Aorta (tissue), 5 donors: ENCODE results near the gene KLHL15. TPM values are rescaled to one million over a fixed set of nuclear protein-coding genes. Genes with fewer than 3 reads are reported as not detected.

Experiments used
- ATAC-seq: fragments of 200-7000 bp; cut with Tn5 transposase; one replicate; pipeline ENCODE4 v1.9.1; 2022; ENCODE audit warnings: moderate library complexity; ENCODE audit not compliant: low FRiP score
- DNase-seq, 2 donors: peaks; one replicate each; pipeline ENCODE4 v3.0.0-alpha.2; 2020
- H3K27ac ChIP-seq, 2 donors: one replicate each; pipeline ENCODE4 v1.5.1; 2013; ENCODE audit warnings: low read length in 2 of 2, mild to moderate bottlenecking in 2 of 2, moderate library complexity in 2 of 2, control low read depth in 1 of 2, inconsistent platforms in 1 of 2, low read depth in 1 of 2
- H3K27me3 ChIP-seq, 2 donors: one replicate each; pipeline ENCODE4 v1.6.1; 2013; ENCODE audit warnings: control low read depth in 1 of 2, low read length in 1 of 2, mild to moderate bottlenecking in 1 of 2, moderate library complexity in 1 of 2; ENCODE audit not compliant: insufficient read depth in 2 of 2, control insufficient read depth in 1 of 2
- H3K36me3 ChIP-seq, 2 donors: one replicate each; pipeline ENCODE4 v1.6.1; 2013; ENCODE audit warnings: control low read depth in 1 of 2, low read length in 1 of 2, mild to moderate bottlenecking in 1 of 2; ENCODE audit not compliant: insufficient read depth in 2 of 2, control insufficient read depth in 1 of 2
- H3K4me1 ChIP-seq, 2 donors: one replicate each; pipeline ENCODE4 v1.6.1; 2013; ENCODE audit warnings: low read length in 2 of 2, control low read depth in 1 of 2, mild to moderate bottlenecking in 1 of 2, moderate library complexity in 1 of 2; ENCODE audit not compliant: insufficient read depth in 2 of 2, control insufficient read depth in 1 of 2
- H3K4me3 ChIP-seq, 2 donors: one replicate each; pipeline ENCODE4 v1.5.1; 2013; ENCODE audit warnings: low read length in 2 of 2, control low read depth in 1 of 2, mild to moderate bottlenecking in 1 of 2
- H3K9me3 ChIP-seq: one replicate; pipeline ENCODE4 v1.6.1; 2013; ENCODE audit warnings: mild to moderate bottlenecking, low read length; ENCODE audit not compliant: control insufficient read depth
- WGBS, 2 donors: extraction: QIAGEN DNeasy Blood & Tissue Kit; methylation state at CpG; one replicate each; pipeline ENCODE4 v1.1.7; 2013; 5-methylcytosine and 5-hydroxymethylcytosine counted together
- intact Hi-C, 2 donors: fragments of 100-400 bp; cut with DNase I; formaldehyde crosslinking; loops; one replicate each; pipeline versions ENCODE4 v1.14.2 to v1.15.0; 2022
- polyA plus RNA-seq, 2 donors: library from polyadenylated mRNA; stranded (reverse); fragments of 200-250 nt; gene quantifications; one replicate each; pipeline ENCODE4 v1.2.3, GENCODE V29; 2013
- total RNA-seq, 2 donors: library from RNA; stranded (reverse); fragmentation: NEBNext Ultra II Directional; extraction: Animal tissue kit (Norgen Biotek cat#: 25700); gene quantifications; one replicate each; pipeline ENCODE4 v1.2.1, GENCODE V29; 2021
- donor health status: healthy with polysubstance abuse.
- donor health status: Bipolar disorder and iron deficiency.
- donor health status: DM: no; HTN: no; CAD: no.
- donor health status: DM: no; HTN: no; CAD: no.
- donor health status: DM: yes; HTN: yes; CAD: no.

KLHL15 gene
- total and polyA plus RNA-seq, 4 donors = 1.1 to 9.0 (median 3.9) TPM

DNA sequence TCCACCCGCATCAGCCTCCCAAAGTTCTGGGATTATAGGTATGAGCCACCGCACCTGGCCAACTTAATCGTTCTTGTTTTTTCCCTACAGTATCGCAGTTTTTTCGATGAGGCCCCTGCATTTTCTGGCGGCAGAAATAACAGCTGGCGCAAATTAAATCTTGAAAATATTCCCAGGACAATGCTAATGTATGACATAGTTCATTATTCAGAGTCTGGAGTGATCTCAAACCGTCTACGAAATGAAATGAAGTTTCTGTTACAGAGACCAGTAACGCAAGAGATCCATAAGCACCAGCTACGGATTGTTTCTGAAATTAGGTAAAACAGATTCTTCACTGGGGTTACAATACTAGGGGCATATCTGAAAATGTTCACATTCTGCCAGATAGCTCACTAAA is 91.9 kb downstream of the KLHL15 start:
- intact Hi-C loops = no loop called here
- Histone ChIP-seq H3K27me3 (no peaks in the 10 kb centered on the region), H3K27ac (no peak overlapping the region), H3K4me3 (no peak overlapping the region), H3K4me1 (no peaks in the 10 kb centered on the region), H3K9me3 (no peaks in the 10 kb centered on the region), H3K36me3 (no peaks in the 10 kb centered on the region)
- ATAC-seq = no peak
- 70 to 77% methylated on average over 11 of the region's 11 CpGs for WGBS, 2 donors
- DNase-seq = no peak

Other genes starting within 250 kb of the KLHL15 start
- 100 to 1,000 TPM; 269 to 353 TPM for gene SAT1, start 244.0 kb downstream of the KLHL15 start, total RNA-seq
- gene SAT1, start 244.0 kb downstream of the KLHL15 start, polyA plus RNA-seq = 100 to 1,000 TPM; 432 to 481 TPM
- gene APOO, start 119.2 kb downstream of the KLHL15 start, total RNA-seq = 10 to 100 TPM in 1 of 2 donors, 1 to 10 TPM in 1; 5.6 to 12.7 TPM
- gene APOO, start 119.2 kb downstream of the KLHL15 start, polyA plus RNA-seq = 1 to 10 TPM; 4.6 to 8.8 TPM
- not detected for gene CXorf58, start 119.2 kb downstream of the KLHL15 start, total RNA-seq
- gene CXorf58, start 119.2 kb downstream of the KLHL15 start, polyA plus RNA-seq = not detected
- gene EIF2S3, start 27.8 kb upstream of the KLHL15 start, total RNA-seq = 100 to 1,000 TPM; 138 to 173 TPM
- 100 to 1,000 TPM in 1 of 2 donors, 10 to 100 TPM in 1; 78.3 to 111 TPM for gene EIF2S3, start 27.8 kb upstream of the KLHL15 start, polyA plus RNA-seq
- 10 to 100 TPM; 66.1 to 76.3 TPM for gene ZFX, start 122.5 kb upstream of the KLHL15 start, total RNA-seq
- gene ZFX, start 122.5 kb upstream of the KLHL15 start, polyA plus RNA-seq = 10 to 100 TPM in 1 of 2 donors, 1 to 10 TPM in 1; 7.1 to 12.8 TPM